ENCODE results near the gene BRSK1.
A peak's percentile ranks its signal among the peaks of the same experiment; 100 is the strongest.

BRSK1 gene

GRCh38 chr19:55300886-55301458 is 17.2 kb downstream of the BRSK1 start:
- Histone ChIP-seq H3K79me2 (ENCODE audit: control insufficient read depth, low read length) (no peaks in the 10 kb centered on the region), H3K27me3 (ENCODE audit: control insufficient read depth, low read length) (peaks cover 17% of the 10 kb centered on the region), H3K9me3 (ENCODE audit: control insufficient read depth, insufficient read depth, low read length) (no peaks in the 10 kb centered on the region), H3K36me3 (ENCODE audit: control insufficient read depth, low read length) (no peaks in the 10 kb centered on the region), H3K9me2 (replicated peaks; ENCODE audit: control insufficient read depth, low read length) (no peaks in the 10 kb centered on the region), H3K4me1 (ENCODE audit: control insufficient read depth, low read length) (peaks cover 24% of the 10 kb centered on the region), H3K4me2 (ENCODE audit: low read length) (peak overlapping the region; percentile 99), H3F3A (ENCODE audit: control insufficient read depth, insufficient read depth) (no peaks in the 10 kb centered on the region), H3K4me3 (ENCODE audit: low read length) (peak overlapping the region; percentile 81), H3K27ac (ENCODE audit: low read depth, low read length) (no peak overlapping the region), H4K20me1 (ENCODE audit: control insufficient read depth, insufficient read depth, low read depth, low read length) (no peaks in the 10 kb centered on the region)
- TF ChIP-seq EZH2phosphoT487 (IDR thresholded peaks at IDR 0.05; ENCODE audit: borderline replicate concordance, low read length) = no peak
- TF ChIP-seq CTCF (IDR thresholded peaks at IDR 0.05; ENCODE audit: low read depth, low read length, poor library complexity, severe bottlenecking) = no peak

GRCh38 chr19:55301459-55302317 is 17.9 kb downstream of the BRSK1 start:
- H3K4me2 ChIP-seq (ENCODE audit: low read length) = peak overlapping the region; percentile 99
- peaks cover 24% of the 10 kb centered on the region for H3K4me1 ChIP-seq (ENCODE audit: control insufficient read depth, low read length)
- no peaks in the 10 kb centered on the region for H3F3A ChIP-seq (ENCODE audit: control insufficient read depth, insufficient read depth)
- no peaks in the 10 kb centered on the region for H3K79me2 ChIP-seq (ENCODE audit: control insufficient read depth, low read length)
- peak overlapping the region; percentile 81 for H3K4me3 ChIP-seq (ENCODE audit: low read length)
- no peaks in the 10 kb centered on the region for H3K36me3 ChIP-seq (ENCODE audit: control insufficient read depth, low read length)
- TF ChIP-seq CTCF (IDR thresholded peaks at IDR 0.05; ENCODE audit: low read depth, low read length, poor library complexity, severe bottlenecking) (peak; percentile 96), EZH2phosphoT487 (IDR thresholded peaks at IDR 0.05; ENCODE audit: borderline replicate concordance, low read length) (no peak)
- H3K9me3 ChIP-seq (ENCODE audit: control insufficient read depth, insufficient read depth, low read length) = no peaks in the 10 kb centered on the region
- peaks cover 17% of the 10 kb centered on the region for H3K27me3 ChIP-seq (ENCODE audit: control insufficient read depth, low read length)
- 0 out of 2 replicates have a peak overlapping the region, but pooled peaks have one; percentile 17 for H3K27ac ChIP-seq (ENCODE audit: low read depth, low read length)
- no peaks in the 10 kb centered on the region for H4K20me1 ChIP-seq (ENCODE audit: control insufficient read depth, insufficient read depth, low read depth, low read length)
- no peaks in the 10 kb centered on the region for H3K9me2 ChIP-seq (replicated peaks; ENCODE audit: control insufficient read depth, low read length)

- Histone ChIP-seq H3K9me3 (ENCODE audit: control insufficient read depth, insufficient read depth, low read length) (no peaks in the 10 kb centered on the region), H3K27ac (ENCODE audit: low read depth, low read length) (0 out of 2 replicates have a peak overlapping the region, but pooled peaks have one; percentile 17), H3K9me2 (replicated peaks; ENCODE audit: control insufficient read depth, low read length) (no peaks in the 10 kb centered on the region), H3K36me3 (ENCODE audit: control insufficient read depth, low read length) (no peaks in the 10 kb centered on the region), H3K27me3 (ENCODE audit: control insufficient read depth, low read length) (peaks cover 17% of the 10 kb centered on the region), H3F3A (ENCODE audit: control insufficient read depth, insufficient read depth) (no peaks in the 10 kb centered on the region), H3K79me2 (ENCODE audit: control insufficient read depth, low read length) (no peaks in the 10 kb centered on the region), H3K4me1 (ENCODE audit: control insufficient read depth, low read length) (peaks cover 29% of the 10 kb centered on the region), H4K20me1 (ENCODE audit: control insufficient read depth, insufficient read depth, low read depth, low read length) (no peaks in the 10 kb centered on the region), H3K4me3 (ENCODE audit: low read length) (peak overlapping the region; percentile 81), H3K4me2 (ENCODE audit: low read length) (peak overlapping the region; percentile 99)
- TF ChIP-seq CTCF (IDR thresholded peaks at IDR 0.05; ENCODE audit: low read depth, low read length, poor library complexity, severe bottlenecking) = no peak
- no peak for TF ChIP-seq EZH2phosphoT487 (IDR thresholded peaks at IDR 0.05; ENCODE audit: borderline replicate concordance, low read length)
These were observed 18.5 kb downstream of the BRSK1 start for GRCh38 chr19:55302318-55302703.

All from DOHH2 (cell line).